ENCODE data around the gene KYNU. TPM values are rescaled to one million over a fixed set of nuclear protein-coding genes. Genes with fewer than 3 reads are reported as not detected.

The KYNU gene
- total and polyA plus RNA-seq, 10 of the 15 experiments (the other 5 are each of a cell fraction or from before 2014, with no cell fraction given), result 31.3 to 101 (median 38.3) TPM

GRCh38 chr2:142892715-142893114, 15.3 kb downstream of the KYNU start (continued):
- TF ChIP-seq CUX1 (IDR thresholded peaks at IDR 0.05; ENCODE audit: insufficient replicate concordance, low read depth, low read length) (peak; percentile 62), PAX5 (IDR thresholded peaks at IDR 0.05; ENCODE audit: borderline replicate concordance, low read depth, low read length) (peak; percentile 66; the same call in 1 of the 2 replicates), CHD1 (IDR thresholded peaks at IDR 0.05; ENCODE audit: low read depth, low read length) (0 out of 2 replicates have a peak, but pooled peaks have one; percentile 80), NR2C2 (IDR thresholded peaks at IDR 0.05; ENCODE audit: borderline replicate concordance, control insufficient read depth, insufficient read length, low read depth) (no peak), ZNF384 (IDR thresholded peaks at IDR 0.05; ENCODE audit: borderline replicate concordance, low read depth, low read length) (0 out of 2 replicates have a peak, but pooled peaks have one; percentile 30), ZSCAN29 (IDR thresholded peaks at IDR 0.05) (no peak), SMC3 (IDR thresholded peaks at IDR 0.05; ENCODE audit: borderline replicate concordance, low read length) (peak; percentile 19; the same call in 1 of the 2 replicates), STAT3 (IDR thresholded peaks at IDR 0.05; ENCODE audit: low read depth, low read length) (no peak), MYC (IDR thresholded peaks at IDR 0.05; ENCODE audit: insufficient read depth, insufficient read length, insufficient replicate concordance, low read length, severe bottlenecking) (no peak), CREM (IDR thresholded peaks at IDR 0.05; ENCODE audit: low read depth) (peak; percentile 56; the same call in 1 of the 2 replicates), GABPA (IDR thresholded peaks at IDR 0.05; ENCODE audit: low read depth) (no peak), ZZZ3 (IDR thresholded peaks at IDR 0.05; ENCODE audit: control insufficient read depth, insufficient read length, low read depth) (no peak), BCL3 (IDR thresholded peaks at IDR 0.05; ENCODE audit: borderline replicate concordance, insufficient read depth, low read depth, low read length, poor library complexity, severe bottlenecking) (no peak), MTA2 (IDR thresholded peaks at IDR 0.05; ENCODE audit: low read depth) (peak; percentile 64; the same call in 1 of the 2 replicates), JUNB (IDR thresholded peaks at IDR 0.05) (peak; percentile 61), SMARCA5 (IDR thresholded peaks at IDR 0.05) (no peak), JUND (IDR thresholded peaks at IDR 0.05; ENCODE audit: low read depth, low read length) (no peak), ZNF622 (IDR thresholded peaks at IDR 0.05) (no peak), IRF4 (IDR thresholded peaks at IDR 0.05; ENCODE audit: low read depth, low read length) (peak; percentile 54; the same call in 1 of the 2 replicates), NR2F1 (conservative IDR thresholded peaks at IDR 0.05) (peak; percentile 97), SIN3A (IDR thresholded peaks at IDR 0.05; ENCODE audit: low read depth, low read length) (no peak), KDM1A (IDR thresholded peaks at IDR 0.05; ENCODE audit: borderline replicate concordance) (no peak), CREB1 (IDR thresholded peaks at IDR 0.05; ENCODE audit: low read depth) (0 out of 2 replicates have a peak, but pooled peaks have one; percentile 51), SMAD5 (IDR thresholded peaks at IDR 0.05; ENCODE audit: low read depth) (no peak)
- TF ChIP-seq, protein P1, sequence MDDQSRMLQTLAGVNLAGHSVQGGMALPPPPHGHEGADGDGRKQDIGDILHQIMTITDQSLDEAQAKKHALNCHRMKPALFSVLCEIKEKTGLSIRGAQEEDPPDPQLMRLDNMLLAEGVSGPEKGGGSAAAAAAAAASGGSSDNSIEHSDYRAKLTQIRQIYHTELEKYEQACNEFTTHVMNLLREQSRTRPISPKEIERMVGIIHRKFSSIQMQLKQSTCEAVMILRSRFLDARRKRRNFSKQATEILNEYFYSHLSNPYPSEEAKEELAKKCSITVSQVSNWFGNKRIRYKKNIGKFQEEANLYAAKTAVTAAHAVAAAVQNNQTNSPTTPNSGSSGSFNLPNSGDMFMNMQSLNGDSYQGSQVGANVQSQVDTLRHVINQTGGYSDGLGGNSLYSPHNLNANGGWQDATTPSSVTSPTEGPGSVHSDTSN (IDR thresholded peaks at IDR 0.05; ENCODE audit: insufficient replicate concordance, low read depth, low read length), result no peak
